Ishikawa (cell line): ENCODE data around the gene PRODH2.

ENCODE experiments used
- CEBPB ChIP-seq: IDR thresholded peaks from 2 replicates; pipeline ENCODE4 v1.6.1; 2012
- EP300 ChIP-seq: IDR thresholded peaks from 2 replicates; pipeline ENCODE4 v1.6.1; 2012; ENCODE audit warnings: borderline replicate concordance
- FOXM1 ChIP-seq: IDR thresholded peaks from 2 replicates; pipeline ENCODE4 v1.6.1; 2012; ENCODE audit warnings: low read depth, borderline replicate concordance
- RAD21 ChIP-seq: IDR thresholded peaks from 2 replicates; pipeline ENCODE4 v1.6.1; 2012; ENCODE audit warnings: low read depth
- TAF1 ChIP-seq: IDR thresholded peaks from 2 replicates; pipeline ENCODE4 v1.6.1; 2012; ENCODE audit warnings: low read depth, mild to moderate bottlenecking
- TCF12 ChIP-seq: IDR thresholded peaks from 2 replicates; pipeline ENCODE4 v1.6.1; 2012; ENCODE audit warnings: low read depth
- TF ChIP-seq, protein P1 (sequence below): IDR thresholded peaks from 2 replicates; pipeline ENCODE4 v1.6.1; 2012
- TF ChIP-seq, protein P2 (sequence below): IDR thresholded peaks from 2 replicates; pipeline ENCODE4 v1.6.1; 2012; ENCODE audit warnings: low read depth, mild to moderate bottlenecking
- TF ChIP-seq, protein P3 (sequence below): IDR thresholded peaks from 2 replicates; pipeline ENCODE4 v1.6.1; 2012

GRCh38 chr19:35777086-35777841 is 35.4 kb downstream of the PRODH2 start:
- TF ChIP-seq, protein P1, sequence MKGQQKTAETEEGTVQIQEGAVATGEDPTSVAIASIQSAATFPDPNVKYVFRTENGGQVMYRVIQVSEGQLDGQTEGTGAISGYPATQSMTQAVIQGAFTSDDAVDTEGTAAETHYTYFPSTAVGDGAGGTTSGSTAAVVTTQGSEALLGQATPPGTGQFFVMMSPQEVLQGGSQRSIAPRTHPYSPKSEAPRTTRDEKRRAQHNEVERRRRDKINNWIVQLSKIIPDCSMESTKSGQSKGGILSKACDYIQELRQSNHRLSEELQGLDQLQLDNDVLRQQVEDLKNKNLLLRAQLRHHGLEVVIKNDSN: no peak
- TF ChIP-seq EP300 (no peak), TAF1 (no peak), CEBPB (no peak), RAD21 (no peak), TCF12 (no peak), FOXM1 (no peak)
- TF ChIP-seq, protein P2, sequence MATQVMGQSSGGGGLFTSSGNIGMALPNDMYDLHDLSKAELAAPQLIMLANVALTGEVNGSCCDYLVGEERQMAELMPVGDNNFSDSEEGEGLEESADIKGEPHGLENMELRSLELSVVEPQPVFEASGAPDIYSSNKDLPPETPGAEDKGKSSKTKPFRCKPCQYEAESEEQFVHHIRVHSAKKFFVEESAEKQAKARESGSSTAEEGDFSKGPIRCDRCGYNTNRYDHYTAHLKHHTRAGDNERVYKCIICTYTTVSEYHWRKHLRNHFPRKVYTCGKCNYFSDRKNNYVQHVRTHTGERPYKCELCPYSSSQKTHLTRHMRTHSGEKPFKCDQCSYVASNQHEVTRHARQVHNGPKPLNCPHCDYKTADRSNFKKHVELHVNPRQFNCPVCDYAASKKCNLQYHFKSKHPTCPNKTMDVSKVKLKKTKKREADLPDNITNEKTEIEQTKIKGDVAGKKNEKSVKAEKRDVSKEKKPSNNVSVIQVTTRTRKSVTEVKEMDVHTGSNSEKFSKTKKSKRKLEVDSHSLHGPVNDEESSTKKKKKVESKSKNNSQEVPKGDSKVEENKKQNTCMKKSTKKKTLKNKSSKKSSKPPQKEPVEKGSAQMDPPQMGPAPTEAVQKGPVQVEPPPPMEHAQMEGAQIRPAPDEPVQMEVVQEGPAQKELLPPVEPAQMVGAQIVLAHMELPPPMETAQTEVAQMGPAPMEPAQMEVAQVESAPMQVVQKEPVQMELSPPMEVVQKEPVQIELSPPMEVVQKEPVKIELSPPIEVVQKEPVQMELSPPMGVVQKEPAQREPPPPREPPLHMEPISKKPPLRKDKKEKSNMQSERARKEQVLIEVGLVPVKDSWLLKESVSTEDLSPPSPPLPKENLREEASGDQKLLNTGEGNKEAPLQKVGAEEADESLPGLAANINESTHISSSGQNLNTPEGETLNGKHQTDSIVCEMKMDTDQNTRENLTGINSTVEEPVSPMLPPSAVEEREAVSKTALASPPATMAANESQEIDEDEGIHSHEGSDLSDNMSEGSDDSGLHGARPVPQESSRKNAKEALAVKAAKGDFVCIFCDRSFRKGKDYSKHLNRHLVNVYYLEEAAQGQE: no peak
- TF ChIP-seq, protein P3, sequence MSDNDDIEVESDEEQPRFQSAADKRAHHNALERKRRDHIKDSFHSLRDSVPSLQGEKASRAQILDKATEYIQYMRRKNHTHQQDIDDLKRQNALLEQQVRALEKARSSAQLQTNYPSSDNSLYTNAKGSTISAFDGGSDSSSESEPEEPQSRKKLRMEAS: no peak
